Loucy (cell line): ENCODE results near the gene FKBP5.

Source experiments
- CTCF ChIP-seq: fragments of 200-600 bp; sonication (generic); conservative IDR thresholded peaks from 2 replicates; pipeline ENCODE4 v1.5.1; 2014; ENCODE audit warnings: mild to moderate bottlenecking, antibody characterized with exemption, low read length
- EZH2phosphoT487 ChIP-seq: fragments of 200-600 bp; IDR thresholded peaks from 2 replicates; pipeline ENCODE4 v1.6.1; 2018; ENCODE audit warnings: antibody characterized with exemption, mild to moderate bottlenecking, moderate library complexity, borderline replicate concordance

- TF ChIP-seq CTCF, result no peak
- TF ChIP-seq EZH2phosphoT487, result no peak
These were observed 25.7 kb downstream of the FKBP5 start for GRCh38 chr6:35662999-35663398.
